GM18951 (cell line): Measurements from ENCODE around the gene FHOD3.

ENCODE experiments used
- POLR2A ChIP-seq: IDR thresholded peaks from 4 replicates; pipeline ENCODE4 v1.6.1; 2011; ENCODE audit warnings: mild to moderate bottlenecking; ENCODE audit not compliant: insufficient read length, insufficient read depth; ENCODE audit errors: extremely low read depth
- in situ Hi-C: fragments of 300-500 bp; cut with MboI; formaldehyde crosslinking; loops from one replicate; pipeline ENCODE4 v1.12.0; 2022; ENCODE audit warnings: low sequenced_read_pairs, mixed read lengths, inconsistent platforms; ENCODE audit not compliant: unreplicated experiment

FHOD3 gene

DNA sequence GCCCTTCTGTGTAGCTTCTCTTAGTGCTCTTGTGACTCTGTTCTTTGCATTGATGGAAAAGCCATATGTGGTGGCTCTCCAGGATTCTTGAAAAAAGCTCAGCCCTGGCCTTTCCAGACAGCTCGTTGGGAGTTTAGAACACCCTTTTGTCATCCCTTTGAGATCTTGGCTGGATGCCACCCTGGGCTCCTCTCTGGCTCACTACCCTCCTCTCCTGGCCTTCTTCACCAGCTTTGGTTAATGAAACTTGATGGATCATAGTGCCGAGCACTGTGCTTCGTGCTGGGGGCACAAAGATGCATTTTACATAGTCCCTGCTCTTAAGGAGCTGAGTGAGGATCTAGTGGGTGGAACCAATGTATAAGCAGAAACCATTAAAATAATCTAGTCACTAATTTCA lies 15.6 kb upstream of the FHOD3 start:
- in situ Hi-C loops = loop anchor here (5.0 to 25.0 kb wide), 3 partner anchors 190 to 520 kb away; no protein-coding TSS in a partner anchor
- no peak for TF ChIP-seq POLR2A

GRCh38 chr18:36283448-36283847 lies 14.1 kb upstream of the FHOD3 start:
- TF ChIP-seq POLR2A = no peak
- in situ Hi-C loops = loop anchor here (5.0 to 25.0 kb wide), 3 partner anchors 191 to 521 kb away; no protein-coding TSS in a partner anchor

DNA sequence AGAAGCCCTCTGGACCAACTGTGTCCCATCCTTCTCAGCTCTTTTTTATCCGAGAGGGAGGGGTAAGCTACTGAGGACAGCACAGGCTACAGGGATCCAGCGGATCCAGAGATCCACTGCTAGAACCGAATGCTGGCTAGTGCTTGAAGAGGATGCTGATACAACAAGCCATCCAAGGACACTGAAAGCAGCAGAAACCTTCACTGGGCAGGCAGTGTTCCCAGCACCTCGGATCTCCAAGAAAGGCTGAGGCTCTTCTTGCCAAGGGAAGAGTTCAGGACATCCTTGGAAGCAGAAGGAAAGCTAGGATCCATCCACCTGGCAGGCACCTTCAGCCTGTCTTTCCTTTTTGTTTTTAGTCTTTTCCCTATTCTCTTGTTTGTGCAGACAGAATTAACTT lies 13.2 kb upstream of the FHOD3 start:
- in situ Hi-C loops = loop anchor here (5.0 to 25.0 kb wide), 3 partner anchors 192 to 522 kb away; no protein-coding TSS in a partner anchor
- TF ChIP-seq POLR2A = no peak

DNA sequence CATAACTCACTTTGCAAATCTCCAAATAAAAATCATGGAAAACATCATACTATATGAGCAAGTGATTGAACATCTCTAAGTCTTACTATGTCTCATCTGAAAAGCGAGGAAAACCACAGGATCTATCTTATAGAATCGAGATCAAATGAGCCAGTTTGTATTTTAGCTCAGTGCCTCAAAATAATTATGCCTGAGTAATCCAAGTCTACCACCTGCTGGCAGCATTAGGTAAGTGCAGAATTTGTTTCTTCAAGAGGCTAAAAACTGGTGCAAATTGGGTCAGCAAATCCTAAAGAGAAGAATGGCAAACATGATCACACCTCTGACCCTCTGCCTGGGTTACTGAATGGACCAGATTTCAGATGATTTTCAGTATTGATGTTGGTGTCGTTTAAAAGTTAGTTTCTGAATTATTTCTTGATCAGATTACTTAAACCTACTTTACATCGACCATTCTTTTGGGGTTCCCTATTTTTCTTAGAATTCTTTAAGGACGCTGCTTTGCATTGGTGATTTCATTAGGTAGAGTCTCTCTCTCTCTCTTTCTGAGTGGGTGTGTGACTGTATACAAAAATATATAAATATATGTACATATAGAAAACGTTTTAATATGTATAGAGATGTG lies 12.7 kb upstream of the FHOD3 start:
- no peak for TF ChIP-seq POLR2A
- in situ Hi-C loops = loop anchor here (5.0 to 25.0 kb wide), 3 partner anchors 192 to 522 kb away; no protein-coding TSS in a partner anchor

DNA sequence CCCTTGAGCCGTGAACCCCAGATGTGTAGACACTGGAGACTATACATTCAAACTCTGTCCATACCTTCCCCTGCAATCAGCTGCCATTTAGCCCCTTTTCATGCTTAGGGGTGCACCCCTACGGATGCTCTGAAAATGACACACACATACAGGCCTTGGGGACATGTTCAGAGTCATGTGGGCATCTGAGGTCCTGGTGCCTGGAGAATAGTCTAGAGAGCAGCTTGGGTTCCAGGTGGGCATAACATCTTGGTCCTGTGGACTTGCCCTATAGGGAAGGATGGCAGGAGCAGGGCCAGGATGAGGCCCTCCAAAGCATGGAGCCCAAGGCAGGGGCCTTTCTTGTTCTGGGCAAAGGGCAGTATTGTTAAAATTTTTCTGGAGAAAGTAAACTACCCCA lies 9.9 kb upstream of the FHOD3 start:
- in situ Hi-C loops = loop anchor here (10.0 to 25.0 kb wide), 2 partner anchors 273 to 525 kb away; no protein-coding TSS in a partner anchor
- no peak for TF ChIP-seq POLR2A

DNA sequence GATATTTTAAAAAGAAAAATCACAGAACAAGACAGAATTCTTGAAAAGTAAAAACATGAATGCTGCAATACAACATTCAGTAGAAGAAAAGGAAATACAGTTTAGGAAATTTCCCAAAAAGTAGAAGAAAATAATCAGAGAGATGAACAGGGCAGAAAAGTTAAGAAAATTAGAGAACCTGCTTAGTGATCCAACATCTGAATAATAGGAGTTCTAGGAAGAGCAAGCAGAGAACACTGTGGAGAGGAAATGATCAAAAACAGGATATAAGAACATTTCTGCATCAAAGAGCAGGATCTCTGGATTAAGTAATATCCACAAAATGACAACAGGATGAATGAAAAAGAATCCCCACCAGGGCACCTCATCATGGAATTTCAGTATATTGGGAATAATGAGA lies 8.8 kb upstream of the FHOD3 start:
- in situ Hi-C loops = loop anchor here (10.0 to 25.0 kb wide), 2 partner anchors 274 to 526 kb away; no protein-coding TSS in a partner anchor
- no peak for TF ChIP-seq POLR2A

DNA sequence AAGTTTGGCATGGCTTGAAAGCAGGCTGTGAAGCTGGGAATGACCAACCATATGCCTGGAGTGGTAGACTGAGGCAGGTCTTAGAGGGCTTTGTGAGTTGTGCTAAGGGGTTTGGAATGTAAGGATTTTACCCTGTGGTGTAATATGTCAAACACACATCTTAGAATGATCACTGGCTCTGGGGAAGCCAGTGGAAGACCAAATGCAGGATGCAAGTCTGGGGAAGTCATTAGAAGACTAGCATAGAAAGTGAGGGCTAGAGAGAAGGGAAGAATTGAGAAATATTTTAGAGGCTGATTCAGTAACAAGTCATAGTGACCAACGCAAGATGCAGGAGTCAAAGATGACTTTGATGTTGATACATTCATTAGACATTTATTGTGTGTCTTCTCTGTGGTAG lies 3.5 kb upstream of the FHOD3 start:
- in situ Hi-C loops = loop anchor here (25.0 kb wide), 1 partner anchor 532 kb away; no protein-coding TSS in a partner anchor
- TF ChIP-seq POLR2A = no peak

DNA sequence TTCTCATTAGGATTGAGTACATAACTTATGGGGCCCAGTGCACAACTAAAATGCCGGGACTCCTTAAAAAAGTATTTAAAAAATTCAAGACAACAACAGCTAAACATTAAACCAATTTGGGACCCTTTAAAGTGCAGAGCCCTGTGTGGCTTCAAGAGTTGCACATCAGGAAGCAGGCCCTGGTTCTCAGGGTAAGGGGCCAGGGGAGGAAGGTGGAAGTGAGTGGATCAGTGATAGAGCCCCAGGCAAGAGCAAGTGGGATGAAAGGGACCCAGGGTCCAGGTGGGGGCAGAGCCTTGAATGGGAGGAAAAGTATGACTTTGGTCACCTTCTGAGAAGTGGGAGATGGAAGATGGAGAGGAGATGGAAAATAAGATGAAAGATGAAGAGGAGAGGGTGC lies 2.3 kb upstream of the FHOD3 start:
- in situ Hi-C loops = loop anchor here (25.0 kb wide), 1 partner anchor 533 kb away; no protein-coding TSS in a partner anchor

GRCh38 chr18:36295880-36296301 lies 1.6 kb upstream of the FHOD3 start:
- no peak for TF ChIP-seq POLR2A
- in situ Hi-C loops = loop anchor here (25.0 kb wide), 1 partner anchor 534 kb away; no protein-coding TSS in a partner anchor

More for the DNA sequence above, 2.3 kb upstream of the FHOD3 start:
- no peak for TF ChIP-seq POLR2A

GRCh38 chr18:36296650-36297416 lies 680 bp upstream of the FHOD3 start:
- no peak for TF ChIP-seq POLR2A
- in situ Hi-C loops = loop anchor here (25.0 kb wide), 1 partner anchor 535 kb away; no protein-coding TSS in a partner anchor

GRCh38 chr18:36298126-36298741 lies 721 bp downstream of the FHOD3 start:
- in situ Hi-C loops = loop anchor here (25.0 kb wide), 1 partner anchor 536 kb away; no protein-coding TSS in a partner anchor
- TF ChIP-seq POLR2A = no peak

DNA sequence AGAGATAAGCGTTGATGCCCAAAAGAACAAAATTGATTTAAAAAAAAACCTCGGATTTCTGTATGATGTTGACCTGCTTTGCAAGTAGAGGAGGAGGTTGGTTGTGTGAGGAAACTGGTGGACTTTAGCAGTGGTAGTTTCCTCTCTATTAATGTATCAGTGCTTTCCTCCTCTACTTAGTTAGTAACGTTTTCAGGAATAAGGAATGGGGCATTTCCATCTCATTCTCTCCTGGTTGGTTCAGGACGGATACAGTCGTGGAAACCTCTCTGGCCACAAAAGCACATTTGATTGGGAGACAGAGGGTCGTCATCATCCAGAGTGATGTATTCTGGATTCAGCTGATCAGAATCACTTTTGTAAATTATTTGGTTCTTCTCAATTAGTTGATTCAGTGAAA lies 1.5 kb downstream of the FHOD3 start:
- TF ChIP-seq POLR2A = no peak

DNA sequence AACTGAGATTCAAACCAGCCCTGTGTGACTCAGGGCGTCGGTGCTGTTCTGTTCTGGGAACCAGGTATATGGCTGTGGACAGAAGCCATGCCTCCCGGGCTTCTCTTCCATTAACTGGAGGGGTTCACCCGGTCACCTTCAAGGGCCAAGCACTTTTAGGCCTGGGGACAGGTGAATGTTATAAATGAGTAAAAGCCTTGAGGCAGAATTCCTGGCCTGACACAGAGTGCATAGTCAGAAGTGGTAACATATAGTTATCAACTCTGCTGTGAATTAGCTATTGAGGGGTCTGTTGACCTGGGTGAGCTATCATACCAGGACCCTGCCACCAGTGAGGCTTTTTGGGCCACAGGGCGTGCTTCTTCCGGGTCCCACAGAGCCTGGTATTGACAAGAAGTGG lies 2.7 kb downstream of the FHOD3 start:
- no peak for TF ChIP-seq POLR2A
- in situ Hi-C loops = no loop called here

More for the DNA sequence above, 1.5 kb downstream of the FHOD3 start:
- in situ Hi-C loops = loop anchor here (25.0 kb wide), 1 partner anchor 537 kb away; no protein-coding TSS in a partner anchor
